CD8-positive, alpha-beta memory T cell (primary cell): Measurements from ENCODE around the gene MAPK6. TPM values are rescaled to one million over a fixed set of nuclear protein-coding genes. Genes with fewer than 3 reads are reported as not detected.

Experiments used
- CTCF ChIA-PET: fragments of 350-600 bp; sonication (Branson Sonifier 250); formaldehyde crosslinking; loops from one replicate; lab custom pipeline; 2021; ENCODE audit warnings: antibody characterized with exemption; lab: Charles Lee
- POLR2A ChIA-PET: fragments of 350-600 bp; sonication (Branson Sonifier 250); formaldehyde crosslinking; loops from one replicate; lab custom pipeline; 2021; ENCODE audit warnings: antibody characterized with exemption; lab: Charles Lee
- DNase-seq, 5 donors: peaks; one replicate each; pipeline versions ENCODE4 v3.0.0 to v3.0.0-alpha.2; 2020 to 2022; ENCODE audit warnings: mixed read lengths in 1 of 5
- H3K27ac ChIP-seq: one replicate; pipeline ENCODE4 v1.7.0; 2013; ENCODE audit warnings: low read depth, mild to moderate bottlenecking, low read length, moderate library complexity
- H3K27me3 ChIP-seq: 2 replicates; pipeline ENCODE4 v1.7.0; 2013; ENCODE audit warnings: low read length, mild to moderate bottlenecking; ENCODE audit not compliant: insufficient read depth, poor library complexity, severe bottlenecking
- H3K36me3 ChIP-seq: 2 replicates; pipeline ENCODE4 v1.7.0; 2013; ENCODE audit warnings: mild to moderate bottlenecking, low read length, moderate library complexity; ENCODE audit not compliant: insufficient read depth
- H3K4me1 ChIP-seq: 2 replicates; pipeline ENCODE4 v1.7.0; 2013; ENCODE audit warnings: mild to moderate bottlenecking, low read length, moderate library complexity; ENCODE audit not compliant: insufficient read depth
- H3K4me3 ChIP-seq: 2 replicates; pipeline ENCODE4 v1.7.0; 2013; ENCODE audit warnings: mild to moderate bottlenecking, low read length
- H3K9me3 ChIP-seq: 2 replicates; pipeline ENCODE4 v1.7.0; 2013; ENCODE audit warnings: mild to moderate bottlenecking, low read length
- H3K27ac Mint-ChIP-seq, 8 donors: one replicate each; pipeline ENCODE4 v1.8.0; 2020 to 2021; ENCODE audit warnings: mixed read lengths in 8 of 8, mild to moderate bottlenecking in 6 of 8, inconsistent platforms in 3 of 8, moderate library complexity in 3 of 8
- H3K27me3 Mint-ChIP-seq, 2 donors: one replicate each; pipeline ENCODE4 v1.8.0; 2020 to 2021; ENCODE audit warnings: mixed read lengths in 2 of 2, mild to moderate bottlenecking in 1 of 2, moderate library complexity in 1 of 2
- H3K36me3 Mint-ChIP-seq, 3 donors: one replicate each; pipeline ENCODE4 v1.8.0; 2020 to 2021; ENCODE audit warnings: mixed read lengths in 3 of 3, inconsistent platforms in 1 of 3, mild to moderate bottlenecking in 1 of 3
- H3K4me1 Mint-ChIP-seq, 3 donors: one replicate each; pipeline ENCODE4 v1.8.0; 2020 to 2021; ENCODE audit warnings: mixed read lengths in 3 of 3, inconsistent platforms in 1 of 3, mild to moderate bottlenecking in 1 of 3
- H3K4me3 Mint-ChIP-seq, 7 donors: one replicate each; pipeline ENCODE4 v1.8.0; 2020 to 2021; ENCODE audit warnings: mixed read lengths in 7 of 7, mild to moderate bottlenecking in 6 of 7, moderate library complexity in 4 of 7, inconsistent platforms in 2 of 7
- H3K9me3 Mint-ChIP-seq, 5 donors: one replicate each; pipeline ENCODE4 v1.8.0; 2020 to 2022; ENCODE audit warnings: mixed read lengths in 5 of 5, mild to moderate bottlenecking in 3 of 5, moderate library complexity in 2 of 5, inconsistent platforms in 1 of 5
- polyA plus RNA-seq: library from polyadenylated mRNA; unstranded; fragments of 300-500 nt; fragmentation: Illumina TruSeq; gene quantifications from one replicate; pipeline ENCODE4 v1.2.3, GENCODE V29; 2021
- total RNA-seq, 2 experiments: library from RNA; stranded (reverse); gene quantifications; one replicate each; pipeline ENCODE4 v1.2.3, GENCODE V29; 2021

Gene MAPK6
- total and polyA plus RNA-seq, 3 experiments from 2014 or later: 7.9 to 103 (median 97.6) TPM

GRCh38 chr15:52069559-52069958, 50.5 kb downstream of the MAPK6 start:
- Histone ChIP-seq H3K9me3 (no peaks in the 10 kb centered on the region), H3K4me3 (no peak overlapping the region), H3K27ac (no peak overlapping the region), H3K27me3 (no peaks in the 10 kb centered on the region), H3K36me3 (no peaks in the 10 kb centered on the region), H3K4me1 (no peaks in the 10 kb centered on the region)
- H3K27me3 Mint-ChIP-seq: peaks cover 0 to 3% of the 10 kb centered on the region in 2 donors
- H3K27ac Mint-ChIP-seq: no peak overlapping the region
- no peaks in the 10 kb centered on the region for H3K9me3 Mint-ChIP-seq
- H3K36me3 Mint-ChIP-seq: peaks cover 0 to 12% (median 4%) of the 10 kb centered on the region in 3 donors
- ChIA-PET POLR2A (no interaction called here), CTCF (interaction anchor here (1.3 to 2.7 kb wide), 3 partner anchors 10 to 24 kb away, joined by 3 to 15 read pairs (median 5); no protein-coding TSS in a partner anchor)
- H3K4me1 Mint-ChIP-seq: peaks cover 15 to 16% (median 16%) of the 10 kb centered on the region in 3 donors
- H3K4me3 Mint-ChIP-seq: no peak overlapping the region
- DNase-seq: no peak

GRCh38 chr15:52071570-52071969, 52.6 kb downstream of the MAPK6 start:
- ChIA-PET POLR2A (no interaction called here), CTCF (interaction anchor here (1.3 to 2.7 kb wide), 2 partner anchors 8 to 31 kb away, joined by 3 to 15 read pairs; no protein-coding TSS in a partner anchor)
- no peak overlapping the region for H3K4me3 ChIP-seq
- H3K36me3 Mint-ChIP-seq: no peaks in the 10 kb centered on the region
- no peak for DNase-seq
- H3K4me3 Mint-ChIP-seq: no peak overlapping the region
- H3K9me3 Mint-ChIP-seq: no peaks in the 10 kb centered on the region
- no peaks in the 10 kb centered on the region for H3K4me1 ChIP-seq
- no peaks in the 10 kb centered on the region for H3K27me3 ChIP-seq
- H3K4me1 Mint-ChIP-seq: peaks cover 14% of the 10 kb centered on the region in 3 donors
- H3K27me3 Mint-ChIP-seq: peaks cover 0 to 3% of the 10 kb centered on the region in 2 donors
- H3K36me3 ChIP-seq: no peaks in the 10 kb centered on the region
- H3K27ac Mint-ChIP-seq: no peak overlapping the region
- H3K27ac ChIP-seq: no peak overlapping the region
- H3K9me3 ChIP-seq: no peaks in the 10 kb centered on the region

GRCh38 chr15:52076889-52077781, 58.1 kb downstream of the MAPK6 start:
- Mint-ChIP-seq H3K4me1 (peaks cover 2 to 7% (median 6%) of the 10 kb centered on the region in 3 donors), H3K9me3 (no peaks in the 10 kb centered on the region), H3K36me3 (no peaks in the 10 kb centered on the region), H3K27ac (peak overlapping the region in 1 of 8 donors; percentile 48), H3K27me3 (no peaks in the 10 kb centered on the region), H3K4me3 (no peak overlapping the region)
- Histone ChIP-seq H3K4me1 (peaks cover 2% of the 10 kb centered on the region), H3K27me3 (no peaks in the 10 kb centered on the region), H3K27ac (no peak overlapping the region), H3K9me3 (no peaks in the 10 kb centered on the region), H3K4me3 (no peak overlapping the region), H3K36me3 (no peaks in the 10 kb centered on the region)
- DNase-seq: no peak
- ChIA-PET POLR2A (no interaction called here), CTCF (interaction anchor here (0.7 to 3.4 kb wide), 10 partner anchors 10 to 152 kb away, joined by 3 to 13 read pairs (median 4); partner anchors contain the start of gene LEO1)

GRCh38 chr15:52078197-52078875, 59.3 kb downstream of the MAPK6 start:
- Mint-ChIP-seq H3K27me3 (no peaks in the 10 kb centered on the region), H3K9me3 (no peaks in the 10 kb centered on the region), H3K36me3 (no peaks in the 10 kb centered on the region), H3K4me3 (no peak overlapping the region), H3K4me1 (peaks cover 14 to 19% (median 18%) of the 10 kb centered on the region in 3 donors), H3K27ac (peak overlapping the region in 1 of 8 donors; percentile 84)
- no peak for DNase-seq
- CTCF ChIA-PET: interaction anchor here (0.5 to 3.6 kb wide), 30 partner anchors 8 to 201 kb away, joined by 3 to 25 read pairs (median 4); partner anchors contain the start of gene LEO1
- H3K4me1 ChIP-seq: peaks cover 11% of the 10 kb centered on the region
- POLR2A ChIA-PET: no interaction called here
- no peaks in the 10 kb centered on the region for H3K36me3 ChIP-seq
- no peaks in the 10 kb centered on the region for H3K27me3 ChIP-seq
- H3K9me3 ChIP-seq: no peaks in the 10 kb centered on the region
- H3K4me3 ChIP-seq: no peak overlapping the region
- H3K27ac ChIP-seq: no peak overlapping the region

- Mint-ChIP-seq H3K4me1 (peaks cover 16 to 24% (median 20%) of the 10 kb centered on the region in 3 donors), H3K36me3 (no peaks in the 10 kb centered on the region), H3K9me3 (no peaks in the 10 kb centered on the region), H3K4me3 (peak overlapping the region in 1 of 7 donors; percentile 59), H3K27ac (peak overlapping the region in 1 of 8 donors; percentile 2), H3K27me3 (no peaks in the 10 kb centered on the region)
- peak; percentile 64 to 86 (median 71) for DNase-seq
- CTCF ChIA-PET: interaction anchor here (0.5 to 3.6 kb wide), 29 partner anchors 9 to 200 kb away, joined by 3 to 25 read pairs (median 4); partner anchors contain the start of gene LEO1
- Histone ChIP-seq H3K27me3 (no peaks in the 10 kb centered on the region), H3K4me3 (no peak overlapping the region), H3K36me3 (no peaks in the 10 kb centered on the region), H3K27ac (no peak overlapping the region), H3K9me3 (no peaks in the 10 kb centered on the region), H3K4me1 (peaks cover 11% of the 10 kb centered on the region)
- POLR2A ChIA-PET: no interaction called here
These were observed 60.1 kb downstream of the MAPK6 start for GRCh38 chr15:52078876-52079700.

- Histone ChIP-seq H3K4me3 (no peak overlapping the region), H3K36me3 (no peaks in the 10 kb centered on the region), H3K27me3 (no peaks in the 10 kb centered on the region), H3K4me1 (peaks cover 11% of the 10 kb centered on the region), H3K27ac (no peak overlapping the region), H3K9me3 (no peaks in the 10 kb centered on the region)
- Mint-ChIP-seq H3K27ac (no peak overlapping the region), H3K27me3 (no peaks in the 10 kb centered on the region), H3K4me1 (peaks cover 16 to 24% (median 20%) of the 10 kb centered on the region in 3 donors), H3K36me3 (no peaks in the 10 kb centered on the region), H3K9me3 (no peaks in the 10 kb centered on the region), H3K4me3 (no peak overlapping the region)
- CTCF ChIA-PET: interaction anchor here (1.1 to 3.6 kb wide), 7 partner anchors 10 to 128 kb away, joined by 3 to 25 read pairs (median 5); partner anchors contain the start of gene LEO1
- POLR2A ChIA-PET: interaction anchor here (0.6 kb wide), 1 partner anchor 42 kb away, joined by 6 read pairs; no protein-coding TSS in a partner anchor
- DNase-seq: no peak
These were observed 61.0 kb downstream of the MAPK6 start for GRCh38 chr15:52080031-52080430.

GRCh38 chr15:52080706-52081392, 61.8 kb downstream of the MAPK6 start:
- Histone ChIP-seq H3K27me3 (no peaks in the 10 kb centered on the region), H3K4me1 (peaks cover 11% of the 10 kb centered on the region), H3K36me3 (no peaks in the 10 kb centered on the region), H3K9me3 (no peaks in the 10 kb centered on the region), H3K27ac (no peak overlapping the region), H3K4me3 (no peak overlapping the region)
- H3K4me1 Mint-ChIP-seq: peaks cover 16 to 24% (median 20%) of the 10 kb centered on the region in 3 donors
- DNase-seq: no peak
- H3K27ac Mint-ChIP-seq: no peak overlapping the region
- H3K27me3 Mint-ChIP-seq: no peaks in the 10 kb centered on the region
- ChIA-PET POLR2A (no interaction called here), CTCF (interaction anchor here (1.4 to 3.6 kb wide), 3 partner anchors 11 to 101 kb away, joined by 4 to 25 read pairs (median 15); no protein-coding TSS in a partner anchor)
- no peaks in the 10 kb centered on the region for H3K9me3 Mint-ChIP-seq
- no peaks in the 10 kb centered on the region for H3K36me3 Mint-ChIP-seq
- no peak overlapping the region for H3K4me3 Mint-ChIP-seq
